GM15510 (cell line): ENCODE data around the gene SLC37A3.

Experiments
- POLR2A ChIP-seq: IDR thresholded peaks from 3 replicates; pipeline ENCODE4 v1.6.1; 2011; ENCODE audit warnings: borderline replicate concordance; ENCODE audit not compliant: insufficient read length; ENCODE audit errors: extremely low read depth

SLC37A3 gene

GRCh38 chr7:140397784-140398750 lies at the start of gene SLC37A3:
TSS of gene SLC37A3 (minus strand) at chr7:140398530. CDS start at chr7:140382526, 16,004 bp downstream.
- TF ChIP-seq POLR2A, result peak; percentile 81

- TF ChIP-seq POLR2A, result no peak
These were observed 49.5 kb upstream of the SLC37A3 start for GRCh38 chr7:140447841-140448240.

GRCh38 chr7:140446467-140446866 lies 48.1 kb upstream of the SLC37A3 start:
- TF ChIP-seq POLR2A, result no peak

GRCh38 chr7:140441519-140441918 lies 43.2 kb upstream of the SLC37A3 start:
- no peak for TF ChIP-seq POLR2A

GRCh38 chr7:140440593-140440992 lies 42.3 kb upstream of the SLC37A3 start:
- TF ChIP-seq POLR2A, result no peak

- TF ChIP-seq POLR2A, result no peak
These were observed 41.0 kb upstream of the SLC37A3 start for GRCh38 chr7:140439359-140439758.

GRCh38 chr7:140435252-140435895 lies 37.0 kb upstream of the SLC37A3 start:
- TF ChIP-seq POLR2A, result no peak

- TF ChIP-seq POLR2A, result no peak
These were observed 35.1 kb upstream of the SLC37A3 start for GRCh38 chr7:140433396-140433795.

GRCh38 chr7:140426130-140426529 lies 27.8 kb upstream of the SLC37A3 start:
- no peak for TF ChIP-seq POLR2A

- no peak for TF ChIP-seq POLR2A
These were observed 27.4 kb upstream of the SLC37A3 start for GRCh38 chr7:140425718-140426117.

- no peak for TF ChIP-seq POLR2A
These were observed 25.2 kb upstream of the SLC37A3 start for GRCh38 chr7:140423501-140423900.

GRCh38 chr7:140421521-140421920 lies 23.2 kb upstream of the SLC37A3 start:
- no peak for TF ChIP-seq POLR2A

GRCh38 chr7:140418653-140419052 lies 20.3 kb upstream of the SLC37A3 start:
- TF ChIP-seq POLR2A, result no peak

- no peak for TF ChIP-seq POLR2A
These were observed 19.3 kb upstream of the SLC37A3 start for GRCh38 chr7:140417456-140418155.

GRCh38 chr7:140416560-140416959 lies 18.2 kb upstream of the SLC37A3 start:
- TF ChIP-seq POLR2A, result no peak
